Measurements from ENCODE around the gene GNA12. TPM values are rescaled to one million over a fixed set of nuclear protein-coding genes. Genes with fewer than 3 reads are reported as not detected.

The GNA12 gene
- total and polyA plus RNA-seq, 10 of the 15 experiments (the other 5 are each of a cell fraction or from before 2014, with no cell fraction given) = 1.9 to 51.8 (median 12.6) TPM

DNA sequence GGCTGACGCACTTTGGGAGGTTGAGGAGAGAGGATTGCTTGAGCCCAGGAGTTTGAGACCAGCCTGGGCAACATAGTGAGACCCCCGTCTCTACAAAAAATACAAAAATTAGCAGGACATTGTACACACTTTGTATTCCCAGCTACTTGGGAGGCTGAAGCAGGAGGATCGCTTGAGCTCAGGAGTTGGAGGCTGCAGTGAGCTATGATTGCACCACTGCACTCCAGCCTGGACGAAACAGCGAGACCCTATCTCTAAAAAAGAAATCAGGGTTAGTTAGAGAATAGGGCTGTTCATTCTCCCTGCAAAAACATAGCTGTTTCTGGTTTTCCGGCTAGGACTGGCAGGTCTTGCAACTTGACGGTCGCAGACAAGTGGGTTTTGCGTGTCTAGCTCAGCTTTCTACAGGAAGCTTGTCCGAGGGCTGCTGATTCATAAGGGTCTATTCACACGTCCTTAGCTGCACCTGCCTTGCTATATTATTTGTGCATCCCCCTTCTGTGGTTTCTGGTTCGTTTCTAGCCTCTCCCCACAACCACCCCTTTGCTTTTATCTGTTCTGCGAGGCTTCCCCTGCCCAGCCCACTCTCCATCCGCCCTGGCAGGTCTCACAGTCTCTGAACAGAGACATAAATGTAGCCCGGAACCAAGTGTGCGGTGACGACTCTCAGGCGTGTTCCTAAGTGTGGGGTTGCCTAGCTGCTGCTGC, 145.4 kb downstream of the GNA12 start (continued):
- no peak for TF ChIP-seq E2F8 (IDR thresholded peaks at IDR 0.05; ENCODE audit: low read depth, partially characterized antibody)
- no peak for TF ChIP-seq STAT3 (IDR thresholded peaks at IDR 0.05; ENCODE audit: low read depth, low read length)
- TF ChIP-seq DPF2 (IDR thresholded peaks at IDR 0.05) = peak; percentile 94
- TF ChIP-seq, protein P1, sequence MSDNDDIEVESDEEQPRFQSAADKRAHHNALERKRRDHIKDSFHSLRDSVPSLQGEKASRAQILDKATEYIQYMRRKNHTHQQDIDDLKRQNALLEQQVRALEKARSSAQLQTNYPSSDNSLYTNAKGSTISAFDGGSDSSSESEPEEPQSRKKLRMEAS (IDR thresholded peaks at IDR 0.05; ENCODE audit: low read depth, low read length) = peak; percentile 29; the same call in 1 of the 2 replicates
- TF ChIP-seq, protein P2, sequence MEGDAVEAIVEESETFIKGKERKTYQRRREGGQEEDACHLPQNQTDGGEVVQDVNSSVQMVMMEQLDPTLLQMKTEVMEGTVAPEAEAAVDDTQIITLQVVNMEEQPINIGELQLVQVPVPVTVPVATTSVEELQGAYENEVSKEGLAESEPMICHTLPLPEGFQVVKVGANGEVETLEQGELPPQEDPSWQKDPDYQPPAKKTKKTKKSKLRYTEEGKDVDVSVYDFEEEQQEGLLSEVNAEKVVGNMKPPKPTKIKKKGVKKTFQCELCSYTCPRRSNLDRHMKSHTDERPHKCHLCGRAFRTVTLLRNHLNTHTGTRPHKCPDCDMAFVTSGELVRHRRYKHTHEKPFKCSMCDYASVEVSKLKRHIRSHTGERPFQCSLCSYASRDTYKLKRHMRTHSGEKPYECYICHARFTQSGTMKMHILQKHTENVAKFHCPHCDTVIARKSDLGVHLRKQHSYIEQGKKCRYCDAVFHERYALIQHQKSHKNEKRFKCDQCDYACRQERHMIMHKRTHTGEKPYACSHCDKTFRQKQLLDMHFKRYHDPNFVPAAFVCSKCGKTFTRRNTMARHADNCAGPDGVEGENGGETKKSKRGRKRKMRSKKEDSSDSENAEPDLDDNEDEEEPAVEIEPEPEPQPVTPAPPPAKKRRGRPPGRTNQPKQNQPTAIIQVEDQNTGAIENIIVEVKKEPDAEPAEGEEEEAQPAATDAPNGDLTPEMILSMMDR (IDR thresholded peaks at IDR 0.05 in 2 of 3, conservative IDR thresholded peaks at IDR 0.05 in 1 of 3; ENCODE audit: control insufficient read depth in 2 of 3, extremely low read depth in 1 of 3, insufficient read depth in 1 of 3, low read depth in 3 of 3, low read length in 3 of 3) = no peak
- no peak; the same call in 1 of the 2 replicates for TF ChIP-seq MXI1 (IDR thresholded peaks at IDR 0.05; ENCODE audit: low read depth, low read length)
- no peak; the same call in 1 of the 2 replicates for TF ChIP-seq SMC3 (IDR thresholded peaks at IDR 0.05; ENCODE audit: borderline replicate concordance, low read length)
- TF ChIP-seq BHLHE40 (IDR thresholded peaks at IDR 0.05; ENCODE audit: borderline replicate concordance in 1 of 2, low read depth in 2 of 2, low read length in 1 of 2) = peak; percentile 88 to 92
- 0 out of 2 replicates have a peak, but pooled peaks have one; percentile 5 for TF ChIP-seq RAD21 (IDR thresholded peaks at IDR 0.05; ENCODE audit: insufficient read depth, low read depth, low read length)
- 0 out of 2 replicates have a peak, but pooled peaks have one; percentile 19 for TF ChIP-seq SPI1 (IDR thresholded peaks at IDR 0.05; ENCODE audit: borderline replicate concordance, insufficient read depth, low read depth, low read length)
- TF ChIP-seq, protein P3, sequence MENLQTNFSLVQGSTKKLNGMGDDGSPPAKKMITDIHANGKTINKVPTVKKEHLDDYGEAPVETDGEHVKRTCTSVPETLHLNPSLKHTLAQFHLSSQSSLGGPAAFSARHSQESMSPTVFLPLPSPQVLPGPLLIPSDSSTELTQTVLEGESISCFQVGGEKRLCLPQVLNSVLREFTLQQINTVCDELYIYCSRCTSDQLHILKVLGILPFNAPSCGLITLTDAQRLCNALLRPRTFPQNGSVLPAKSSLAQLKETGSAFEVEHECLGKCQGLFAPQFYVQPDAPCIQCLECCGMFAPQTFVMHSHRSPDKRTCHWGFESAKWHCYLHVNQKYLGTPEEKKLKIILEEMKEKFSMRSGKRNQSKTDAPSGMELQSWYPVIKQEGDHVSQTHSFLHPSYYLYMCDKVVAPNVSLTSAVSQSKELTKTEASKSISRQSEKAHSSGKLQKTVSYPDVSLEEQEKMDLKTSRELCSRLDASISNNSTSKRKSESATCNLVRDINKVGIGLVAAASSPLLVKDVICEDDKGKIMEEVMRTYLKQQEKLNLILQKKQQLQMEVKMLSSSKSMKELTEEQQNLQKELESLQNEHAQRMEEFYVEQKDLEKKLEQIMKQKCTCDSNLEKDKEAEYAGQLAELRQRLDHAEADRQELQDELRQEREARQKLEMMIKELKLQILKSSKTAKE (IDR thresholded peaks at IDR 0.05; ENCODE audit: low read depth, poor library complexity, severe bottlenecking) = peak; percentile 96
- TF ChIP-seq HDAC2 (IDR thresholded peaks at IDR 0.05) = no peak
- TF ChIP-seq, protein P4, sequence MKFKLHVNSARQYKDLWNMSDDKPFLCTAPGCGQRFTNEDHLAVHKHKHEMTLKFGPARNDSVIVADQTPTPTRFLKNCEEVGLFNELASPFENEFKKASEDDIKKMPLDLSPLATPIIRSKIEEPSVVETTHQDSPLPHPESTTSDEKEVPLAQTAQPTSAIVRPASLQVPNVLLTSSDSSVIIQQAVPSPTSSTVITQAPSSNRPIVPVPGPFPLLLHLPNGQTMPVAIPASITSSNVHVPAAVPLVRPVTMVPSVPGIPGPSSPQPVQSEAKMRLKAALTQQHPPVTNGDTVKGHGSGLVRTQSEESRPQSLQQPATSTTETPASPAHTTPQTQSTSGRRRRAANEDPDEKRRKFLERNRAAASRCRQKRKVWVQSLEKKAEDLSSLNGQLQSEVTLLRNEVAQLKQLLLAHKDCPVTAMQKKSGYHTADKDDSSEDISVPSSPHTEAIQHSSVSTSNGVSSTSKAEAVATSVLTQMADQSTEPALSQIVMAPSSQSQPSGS (IDR thresholded peaks at IDR 0.05; ENCODE audit: low read length) = peak; percentile 90
- peak; percentile 33; the same call in 1 of the 2 replicates for TF ChIP-seq TARDBP (IDR thresholded peaks at IDR 0.05; ENCODE audit: borderline replicate concordance)
- no peak for TF ChIP-seq STAT1 (conservative IDR thresholded peaks at IDR 0.05)
- TF ChIP-seq POLR2A (IDR thresholded peaks at IDR 0.05; ENCODE audit: low read depth, low read length) = no peak
